ENCODE measurements around the gene TCL1B.

Gene TCL1B

GRCh38 chr14:95667249-95667693, 19.0 kb upstream of the TCL1B start:
- peak; percentile 78 for DNase-seq

- DNase-seq: no peak
Measured at GRCh38 chr14:95668235-95668772, 17.9 kb upstream of the TCL1B start.

- DNase-seq: no peak
Measured at GRCh38 chr14:95674613-95675012, 11.6 kb upstream of the TCL1B start.

- no peak for DNase-seq
Measured at GRCh38 chr14:95675486-95675885, 10.7 kb upstream of the TCL1B start.

GRCh38 chr14:95677179-95677835, 8.9 kb upstream of the TCL1B start:
- DNase-seq: no peak

GRCh38 chr14:95679148-95679815, 6.9 kb upstream of the TCL1B start:
- DNase-seq: peak; percentile 38

GRCh38 chr14:95679998-95680735, 6.1 kb upstream of the TCL1B start:
- peak; percentile 38 for DNase-seq

- DNase-seq: peak; percentile 23
Measured at GRCh38 chr14:95681153-95681552, 5.1 kb upstream of the TCL1B start.

GRCh38 chr14:95683793-95684192, 2.4 kb upstream of the TCL1B start:
- DNase-seq: no peak

- no peak for DNase-seq
Measured at GRCh38 chr14:95686935-95687334, 709 bp downstream of the TCL1B start.

GRCh38 chr14:95689441-95689840, 3.2 kb downstream of the TCL1B start:
- no peak for DNase-seq

GRCh38 chr14:95690815-95691214, 4.6 kb downstream of the TCL1B start:
- DNase-seq: no peak

GRCh38 chr14:95691591-95691990, 5.4 kb downstream of the TCL1B start:
- DNase-seq: no peak

GRCh38 chr14:95692109-95692508, 5.9 kb downstream of the TCL1B start:
- DNase-seq: no peak

- DNase-seq: no peak
Measured at GRCh38 chr14:95695051-95695450, 8.8 kb downstream of the TCL1B start.

GRCh38 chr14:95695913-95696312, 9.7 kb downstream of the TCL1B start:
- DNase-seq: no peak

- DNase-seq: no peak
Measured at GRCh38 chr14:95696741-95697140, 10.5 kb downstream of the TCL1B start.

GRCh38 chr14:95697764-95698163, 11.5 kb downstream of the TCL1B start:
- DNase-seq: no peak

GRCh38 chr14:95698287-95698686, 12.1 kb downstream of the TCL1B start:
- DNase-seq: no peak

- no peak for DNase-seq
Measured at GRCh38 chr14:95699412-95699811, 13.2 kb downstream of the TCL1B start.

GRCh38 chr14:95700221-95700976, 14.2 kb downstream of the TCL1B start:
- DNase-seq: no peak

- no peak for DNase-seq
Measured at GRCh38 chr14:95701846-95702221, 15.6 kb downstream of the TCL1B start.

GRCh38 chr14:95703341-95703740, 17.1 kb downstream of the TCL1B start:
- DNase-seq: no peak
